Inflammatory macrophage (primary cell): ENCODE measurements around the gene NUDT14.

Experiments used
- DNase-seq, 2 donors: peaks; one replicate each; pipeline ENCODE4 v3.0.0-alpha.2; 2020 to 2022

The NUDT14 gene

GRCh38 chr14:105126126-105126980 is 54.8 kb downstream of the NUDT14 start:
- no peak for DNase-seq

GRCh38 chr14:105124823-105125222 is 56.3 kb downstream of the NUDT14 start:
- DNase-seq, result no peak

- DNase-seq, result no peak
Measured at GRCh38 chr14:105123981-105124765, 56.9 kb downstream of the NUDT14 start.

- DNase-seq, result no peak
Measured at GRCh38 chr14:105123064-105123665, 57.9 kb downstream of the NUDT14 start.
